HepG2 (cell line): ENCODE results near the gene CHI3L1. TPM values are rescaled to one million over a fixed set of nuclear protein-coding genes. Genes with fewer than 3 reads are reported as not detected.

Experiments
- MEIS1 ChIP-seq: sonication (generic); formaldehyde crosslinking; IDR thresholded peaks from 2 replicates; pipeline ENCODE4 v1.9.0; 2021; ENCODE audit warnings: mild to moderate bottlenecking, missing genetic modification reagents, moderate library complexity, borderline replicate concordance
- MLLT10 ChIP-seq: sonication (generic); formaldehyde crosslinking; IDR thresholded peaks from 2 replicates; pipeline ENCODE4 v1.4.0; 2020; ENCODE audit warnings: missing genetic modification reagents
- PHB2 ChIP-seq: fragments of 450-650 bp; IDR thresholded peaks from 2 replicates; pipeline ENCODE4 v1.6.1; 2018; ENCODE audit not compliant: partially characterized antibody
- REXO4 ChIP-seq: sonication (generic); formaldehyde crosslinking; IDR thresholded peaks from 2 replicates; pipeline ENCODE4 v1.8.0; 2022; ENCODE audit warnings: missing genetic modification reagents, mild to moderate bottlenecking, borderline replicate concordance
- RORA ChIP-seq: sonication (generic); formaldehyde crosslinking; IDR thresholded peaks from 2 replicates; pipeline ENCODE4 v1.5.0; 2020; ENCODE audit warnings: mild to moderate bottlenecking, missing genetic modification reagents, moderate library complexity
- ZNF850 ChIP-seq: sonication (generic); formaldehyde crosslinking; conservative IDR thresholded peaks from 2 replicates; pipeline ENCODE4 v1.9.0; 2021; ENCODE audit warnings: mild to moderate bottlenecking, missing genetic modification reagents
- ZSCAN20 ChIP-seq: sonication (generic); formaldehyde crosslinking; IDR thresholded peaks from 2 replicates; pipeline ENCODE4 v1.4.0; 2020; ENCODE audit warnings: missing genetic modification reagents, mild to moderate bottlenecking, borderline replicate concordance
- polyA plus RNA-seq, 8 experiments: library from polyadenylated mRNA; depleted of rRNA in 3 of 8; stranded (reverse) in 7 of 8; unstranded in 1 of 8; fragments of >200 nt; fragmentation: Illumina TruSeq in 4 of 8; extraction: Trizol in 4 of 8; gene quantifications; 2 replicates each; pipeline versions ENCODE4 v1.2.1 to v1.2.3, GENCODE V29; 2011 to 2016; ENCODE audit warnings: low read depth in 4 of 8, missing spikeins in 1 of 8, mixed read lengths in 1 of 8; ENCODE audit not compliant: insufficient read depth in 1 of 8
- total RNA-seq, 5 experiments: library from RNA; depleted of rRNA; stranded (reverse); fragments of >200 nt; fragmentation: Illumina TruSeq; extraction: Trizol; gene quantifications; 2 replicates each; pipeline ENCODE4 v1.2.3, GENCODE V29; 2016; ENCODE audit warnings: low read depth in 1 of 5
- TF ChIP-seq, protein P1 (sequence below): IDR thresholded peaks from 2 replicates; pipeline ENCODE4 v1.4.0; 2020; ENCODE audit warnings: mild to moderate bottlenecking, missing genetic modification reagents
- TF ChIP-seq, protein P2 (sequence below): sonication (generic); formaldehyde crosslinking; IDR thresholded peaks from 2 replicates; pipeline ENCODE4 v1.5.0; 2020; ENCODE audit warnings: mild to moderate bottlenecking, missing genetic modification reagents

Gene CHI3L1
- total and polyA plus RNA-seq, 2 of the 13 experiments (the other 11 are each of a cell fraction or from before 2014, with no cell fraction given) = 0.09 to 0.13 TPM

DNA sequence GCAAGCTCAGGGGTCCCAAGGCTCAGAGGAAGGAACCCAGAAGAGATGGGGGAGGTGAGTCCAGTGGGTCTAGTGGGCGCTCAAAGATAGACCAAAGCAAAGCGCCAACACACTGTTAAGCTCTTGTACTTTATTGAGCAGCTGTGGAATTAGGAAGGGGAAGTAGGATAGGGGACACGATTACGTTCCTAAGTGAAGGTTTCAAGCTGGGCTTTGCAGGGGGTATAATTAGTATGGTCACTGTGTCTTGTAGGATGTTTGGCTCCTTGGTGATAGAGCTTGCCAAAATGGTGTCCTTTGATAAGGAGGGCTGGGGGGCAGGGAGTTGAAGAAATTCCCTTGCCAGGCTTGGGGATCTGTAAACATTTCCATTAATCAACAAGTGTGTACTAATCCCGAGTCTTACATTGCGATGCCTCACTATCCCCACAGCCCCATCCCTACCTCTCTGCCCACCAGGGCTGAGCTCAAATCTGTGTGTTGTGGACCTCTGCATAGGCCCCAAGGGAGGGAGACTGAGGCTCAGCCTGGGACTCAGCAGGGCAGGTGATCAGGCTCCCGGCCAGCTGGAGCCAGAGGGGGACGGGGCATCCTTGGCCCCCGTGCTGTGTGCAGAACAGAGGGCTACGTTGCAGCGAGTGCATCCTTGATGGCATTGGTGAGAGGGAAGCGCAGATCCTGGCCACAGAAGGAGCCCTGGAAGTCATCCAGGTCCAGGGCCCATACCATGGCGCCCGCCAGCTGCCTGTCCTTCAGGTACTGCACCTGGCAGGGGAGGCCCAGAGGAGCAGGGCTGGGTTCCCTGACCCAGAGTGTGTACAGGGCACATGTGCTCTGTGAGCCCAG lies 7.5 kb downstream of the CHI3L1 start (continued):
- TF ChIP-seq, protein P1, sequence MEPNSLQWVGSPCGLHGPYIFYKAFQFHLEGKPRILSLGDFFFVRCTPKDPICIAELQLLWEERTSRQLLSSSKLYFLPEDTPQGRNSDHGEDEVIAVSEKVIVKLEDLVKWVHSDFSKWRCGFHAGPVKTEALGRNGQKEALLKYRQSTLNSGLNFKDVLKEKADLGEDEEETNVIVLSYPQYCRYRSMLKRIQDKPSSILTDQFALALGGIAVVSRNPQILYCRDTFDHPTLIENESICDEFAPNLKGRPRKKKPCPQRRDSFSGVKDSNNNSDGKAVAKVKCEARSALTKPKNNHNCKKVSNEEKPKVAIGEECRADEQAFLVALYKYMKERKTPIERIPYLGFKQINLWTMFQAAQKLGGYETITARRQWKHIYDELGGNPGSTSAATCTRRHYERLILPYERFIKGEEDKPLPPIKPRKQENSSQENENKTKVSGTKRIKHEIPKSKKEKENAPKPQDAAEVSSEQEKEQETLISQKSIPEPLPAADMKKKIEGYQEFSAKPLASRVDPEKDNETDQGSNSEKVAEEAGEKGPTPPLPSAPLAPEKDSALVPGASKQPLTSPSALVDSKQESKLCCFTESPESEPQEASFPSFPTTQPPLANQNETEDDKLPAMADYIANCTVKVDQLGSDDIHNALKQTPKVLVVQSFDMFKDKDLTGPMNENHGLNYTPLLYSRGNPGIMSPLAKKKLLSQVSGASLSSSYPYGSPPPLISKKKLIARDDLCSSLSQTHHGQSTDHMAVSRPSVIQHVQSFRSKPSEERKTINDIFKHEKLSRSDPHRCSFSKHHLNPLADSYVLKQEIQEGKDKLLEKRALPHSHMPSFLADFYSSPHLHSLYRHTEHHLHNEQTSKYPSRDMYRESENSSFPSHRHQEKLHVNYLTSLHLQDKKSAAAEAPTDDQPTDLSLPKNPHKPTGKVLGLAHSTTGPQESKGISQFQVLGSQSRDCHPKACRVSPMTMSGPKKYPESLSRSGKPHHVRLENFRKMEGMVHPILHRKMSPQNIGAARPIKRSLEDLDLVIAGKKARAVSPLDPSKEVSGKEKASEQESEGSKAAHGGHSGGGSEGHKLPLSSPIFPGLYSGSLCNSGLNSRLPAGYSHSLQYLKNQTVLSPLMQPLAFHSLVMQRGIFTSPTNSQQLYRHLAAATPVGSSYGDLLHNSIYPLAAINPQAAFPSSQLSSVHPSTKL (CRISPR knock-in tag) = no peak
- no peak for TF ChIP-seq MEIS1 (CRISPR knock-in tag)
- no peak for TF ChIP-seq PHB2
- TF ChIP-seq MLLT10 (CRISPR knock-in tag) = no peak
- TF ChIP-seq, protein P2, sequence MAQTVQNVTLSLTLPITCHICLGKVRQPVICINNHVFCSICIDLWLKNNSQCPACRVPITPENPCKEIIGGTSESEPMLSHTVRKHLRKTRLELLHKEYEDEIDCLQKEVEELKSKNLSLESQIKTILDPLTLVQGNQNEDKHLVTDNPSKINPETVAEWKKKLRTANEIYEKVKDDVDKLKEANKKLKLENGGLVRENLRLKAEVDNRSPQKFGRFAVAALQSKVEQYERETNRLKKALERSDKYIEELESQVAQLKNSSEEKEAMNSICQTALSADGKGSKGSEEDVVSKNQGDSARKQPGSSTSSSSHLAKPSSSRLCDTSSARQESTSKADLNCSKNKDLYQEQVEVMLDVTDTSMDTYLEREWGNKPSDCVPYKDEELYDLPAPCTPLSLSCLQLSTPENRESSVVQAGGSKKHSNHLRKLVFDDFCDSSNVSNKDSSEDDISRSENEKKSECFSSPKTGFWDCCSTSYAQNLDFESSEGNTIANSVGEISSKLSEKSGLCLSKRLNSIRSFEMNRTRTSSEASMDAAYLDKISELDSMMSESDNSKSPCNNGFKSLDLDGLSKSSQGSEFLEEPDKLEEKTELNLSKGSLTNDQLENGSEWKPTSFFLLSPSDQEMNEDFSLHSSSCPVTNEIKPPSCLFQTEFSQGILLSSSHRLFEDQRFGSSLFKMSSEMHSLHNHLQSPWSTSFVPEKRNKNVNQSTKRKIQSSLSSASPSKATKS (CRISPR knock-in tag) = no peak
- no peak for TF ChIP-seq ZNF850 (CRISPR knock-in tag)
- TF ChIP-seq REXO4 (CRISPR knock-in tag) = no peak
- no peak for TF ChIP-seq ZSCAN20
- TF ChIP-seq RORA (CRISPR knock-in tag) = no peak
